H9 (cell line): ENCODE measurements around the gene PAK5. TPM values are rescaled to one million over a fixed set of nuclear protein-coding genes. Genes with fewer than 3 reads are reported as not detected.

Experiments used
- DNase-seq: peaks from one replicate; pipeline ENCODE4 v3.0.0-alpha.2; 2017
- H2AFZ ChIP-seq: one replicate; pipeline ENCODE4 v1.6.1; 2013; ENCODE audit warnings: mild to moderate bottlenecking, low read length, control low read depth, moderate library complexity
- H2AK5ac ChIP-seq: 2 replicates; pipeline ENCODE4 v1.6.1; 2013; ENCODE audit warnings: low read length, control low read depth, mixed read lengths; ENCODE audit not compliant: insufficient read length
- H2BK120ac ChIP-seq: one replicate; pipeline ENCODE4 v1.6.1; 2013; ENCODE audit warnings: low read depth, mild to moderate bottlenecking, low read length, control low read depth, inconsistent platforms; ENCODE audit not compliant: poor library complexity, severe bottlenecking
- H2BK12ac ChIP-seq: 2 replicates; pipeline ENCODE4 v1.6.1; 2013; ENCODE audit warnings: low read length, control low read depth, mixed read lengths, low read depth; ENCODE audit not compliant: insufficient read length
- H2BK15ac ChIP-seq: 2 replicates; pipeline ENCODE4 v1.6.1; 2013; ENCODE audit warnings: low read depth, low read length, control low read depth
- H2BK20ac ChIP-seq: one replicate; pipeline ENCODE4 v1.6.1; 2013; ENCODE audit warnings: low read depth, mild to moderate bottlenecking, low read length, control low read depth, inconsistent platforms; ENCODE audit not compliant: poor library complexity, severe bottlenecking
- H2BK5ac ChIP-seq: 2 replicates; pipeline ENCODE4 v1.6.1; 2013; ENCODE audit warnings: low read length, control low read depth, mixed read lengths; ENCODE audit not compliant: insufficient read length
- H3K14ac ChIP-seq: 2 replicates; pipeline ENCODE4 v1.6.1; 2013; ENCODE audit warnings: low read length, control low read depth; ENCODE audit not compliant: insufficient read depth
- H3K18ac ChIP-seq: 2 replicates; pipeline ENCODE4 v1.6.1; 2013; ENCODE audit warnings: low read depth, mild to moderate bottlenecking, mixed read lengths, low read length, control low read depth; ENCODE audit not compliant: insufficient read length
- H3K23ac ChIP-seq: 2 replicates; pipeline ENCODE4 v1.6.1; 2013; ENCODE audit warnings: low read length, control low read depth, mixed read lengths, low read depth; ENCODE audit not compliant: insufficient read length
- H3K23me2 ChIP-seq: 2 replicates; pipeline ENCODE4 v1.6.1; 2013; ENCODE audit warnings: low read depth, mild to moderate bottlenecking, mixed read lengths, low read length, control low read depth; ENCODE audit not compliant: insufficient read length, poor library complexity, severe bottlenecking
- H3K27ac ChIP-seq: 2 replicates; pipeline ENCODE4 v1.5.1; 2013; ENCODE audit warnings: low read length, control low read depth, mixed read lengths, low read depth; ENCODE audit not compliant: insufficient read length
- H3K27me3 ChIP-seq: 2 replicates; pipeline ENCODE4 v1.6.1; 2013; ENCODE audit warnings: low read length, control low read depth, inconsistent platforms; ENCODE audit not compliant: insufficient read depth
- H3K4ac ChIP-seq: 2 replicates; pipeline ENCODE4 v1.6.1; 2013; ENCODE audit warnings: low read depth, mild to moderate bottlenecking, control low read depth, inconsistent platforms, low read length, moderate library complexity
- H3K4me1 ChIP-seq: 2 replicates; pipeline ENCODE4 v1.6.1; 2013; ENCODE audit warnings: low read length, control low read depth, inconsistent platforms; ENCODE audit not compliant: insufficient read depth
- H3K4me2 ChIP-seq: 2 replicates; pipeline ENCODE4 v1.6.1; 2013; ENCODE audit warnings: low read length, control low read depth, mixed read lengths; ENCODE audit not compliant: insufficient read length, insufficient read depth
- H3K56ac ChIP-seq: 2 replicates; pipeline ENCODE4 v1.6.1; 2013; ENCODE audit warnings: low read depth, mild to moderate bottlenecking, mixed read lengths, low read length, control low read depth; ENCODE audit not compliant: insufficient read length
- H3K79me1 ChIP-seq: 2 replicates; pipeline ENCODE4 v1.6.1; 2013; ENCODE audit warnings: low read depth, mild to moderate bottlenecking, moderate library complexity, low read length, control low read depth, inconsistent platforms; ENCODE audit not compliant: insufficient read depth, poor library complexity, severe bottlenecking
- H3K79me2 ChIP-seq: 2 replicates; pipeline ENCODE4 v1.6.1; 2013; ENCODE audit warnings: low read length, control low read depth, inconsistent platforms; ENCODE audit not compliant: insufficient read depth
- H3K9ac ChIP-seq: 2 replicates; pipeline ENCODE4 v1.6.1; 2013; ENCODE audit warnings: low read length, control low read depth, mixed read lengths; ENCODE audit not compliant: insufficient read length; ENCODE audit errors: extremely low read depth
- H3K9me3 ChIP-seq: one replicate; pipeline ENCODE4 v1.6.1; 2013; ENCODE audit warnings: low read depth, low read length, inconsistent platforms; ENCODE audit not compliant: control insufficient read depth
- H3T11ph ChIP-seq: one replicate; pipeline ENCODE4 v1.6.1; 2013; ENCODE audit warnings: mild to moderate bottlenecking, low read length, control low read depth, inconsistent platforms
- H4K20me1 ChIP-seq: one replicate; pipeline ENCODE4 v1.6.1; 2013; ENCODE audit not compliant: control insufficient read depth, insufficient read length, insufficient read depth
- H4K5ac ChIP-seq: 2 replicates; pipeline ENCODE4 v1.6.1; 2013; ENCODE audit warnings: low read depth, mild to moderate bottlenecking, mixed read lengths, low read length, control low read depth; ENCODE audit not compliant: insufficient read length
- H4K8ac ChIP-seq: replicated peaks from 2 replicates; pipeline ENCODE4 v1.6.1; 2013; ENCODE audit warnings: low read length, control low read depth, mixed read lengths, low read depth; ENCODE audit not compliant: insufficient read length
- H4K91ac ChIP-seq: 2 replicates; pipeline ENCODE4 v1.6.1; 2013; ENCODE audit warnings: low read depth, mild to moderate bottlenecking, moderate library complexity, mixed read lengths, low read length, control low read depth; ENCODE audit not compliant: insufficient read length
- H3K27ac Mint-ChIP-seq, 3 experiments: 2 replicates in 2 of 3; 3 replicates in 1 of 3; pipeline ENCODE4 v1.8.0; 2020 to 2021; ENCODE audit warnings: mixed read lengths in 3 of 3, mild to moderate bottlenecking in 1 of 3, moderate library complexity in 1 of 3
- H3K27me3 Mint-ChIP-seq: 2 replicates; pipeline ENCODE4 v1.8.0; 2021; ENCODE audit warnings: low read depth, mild to moderate bottlenecking, moderate library complexity, mixed read lengths
- H3K36me3 Mint-ChIP-seq, 3 experiments: 2 replicates in 2 of 3; 3 replicates in 1 of 3; pipeline ENCODE4 v1.8.0; 2020 to 2021; ENCODE audit warnings: low read depth in 3 of 3, mixed read lengths in 3 of 3; ENCODE audit not compliant: insufficient read depth in 1 of 3
- H3K4me1 Mint-ChIP-seq, 2 experiments: 2 replicates each; pipeline ENCODE4 v1.8.0; 2020; ENCODE audit warnings: mixed read lengths in 2 of 2
- H3K4me3 Mint-ChIP-seq, 2 experiments: 2 replicates in 1 of 2; 3 replicates in 1 of 2; pipeline ENCODE4 v1.8.0; 2020 to 2021; ENCODE audit warnings: mild to moderate bottlenecking in 2 of 2, mixed read lengths in 2 of 2, moderate library complexity in 1 of 2
- H3K9me3 Mint-ChIP-seq, 2 experiments: 2 replicates in 1 of 2; 3 replicates in 1 of 2; pipeline ENCODE4 v1.8.0; 2020; ENCODE audit warnings: mild to moderate bottlenecking in 2 of 2, mixed read lengths in 2 of 2, moderate library complexity in 1 of 2
- total RNA-seq: library from RNA; stranded (reverse); gene quantifications from 2 replicates; pipeline ENCODE4 v1.2.1, GENCODE V29; 2021
- TF ChIP-seq, protein P1 (sequence below): fragments of 200-600 bp; sonication (generic); conservative IDR thresholded peaks from 3 replicates; pipeline ENCODE4 v1.8.0; 2021; ENCODE audit warnings: antibody characterized with exemption, mild to moderate bottlenecking

PAK5 gene
- total RNA-seq, 1 experiment from 2014 or later = 0.20 TPM

DNA sequence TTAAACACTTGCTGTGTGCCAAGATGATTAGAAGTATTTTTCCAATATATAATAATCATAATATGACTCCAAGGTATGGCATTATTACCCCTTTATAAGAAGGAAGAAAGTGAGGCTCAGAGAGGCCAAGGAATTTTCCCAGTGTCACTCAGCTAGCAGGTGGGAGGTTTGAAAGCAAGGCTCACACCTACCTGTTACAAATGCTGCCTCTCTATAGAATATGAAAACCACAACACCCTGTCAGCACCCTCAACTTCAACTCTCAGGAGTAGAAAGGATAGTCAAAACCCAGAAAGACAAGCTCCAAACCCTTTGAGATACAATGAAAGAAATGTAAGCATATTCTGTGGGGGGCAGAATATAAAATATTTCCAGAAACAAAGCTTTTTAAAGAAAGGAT is 247.8 kb downstream of the PAK5 start:
- Histone ChIP-seq H4K5ac (no peak overlapping the region), H3K79me2 (no peaks in the 10 kb centered on the region), H2AK5ac (no peak overlapping the region), H2BK12ac (no peak overlapping the region), H3K4me2 (no peak overlapping the region), H3K4me1 (no peaks in the 10 kb centered on the region), H3T11ph (no peak overlapping the region), H3K9ac (no peak overlapping the region), H3K79me1 (no peaks in the 10 kb centered on the region), H2BK5ac (no peak overlapping the region), H2BK20ac (no peak overlapping the region), H3K9me3 (no peaks in the 10 kb centered on the region), H3K27ac (no peak overlapping the region), H2BK120ac (no peak overlapping the region), H3K23ac (no peak overlapping the region), H3K14ac (no peak overlapping the region), H4K20me1 (no peaks in the 10 kb centered on the region), H3K27me3 (no peaks in the 10 kb centered on the region), H4K91ac (no peak overlapping the region), H3K4ac (no peak overlapping the region), H3K23me2 (no peaks in the 10 kb centered on the region), H2BK15ac (no peak overlapping the region), H4K8ac (no peak overlapping the region), H3K56ac (no peak overlapping the region), H3K18ac (no peak overlapping the region), H2AFZ (no peak overlapping the region)
- no peak overlapping the region for H3K27ac Mint-ChIP-seq
- TF ChIP-seq, protein P1, sequence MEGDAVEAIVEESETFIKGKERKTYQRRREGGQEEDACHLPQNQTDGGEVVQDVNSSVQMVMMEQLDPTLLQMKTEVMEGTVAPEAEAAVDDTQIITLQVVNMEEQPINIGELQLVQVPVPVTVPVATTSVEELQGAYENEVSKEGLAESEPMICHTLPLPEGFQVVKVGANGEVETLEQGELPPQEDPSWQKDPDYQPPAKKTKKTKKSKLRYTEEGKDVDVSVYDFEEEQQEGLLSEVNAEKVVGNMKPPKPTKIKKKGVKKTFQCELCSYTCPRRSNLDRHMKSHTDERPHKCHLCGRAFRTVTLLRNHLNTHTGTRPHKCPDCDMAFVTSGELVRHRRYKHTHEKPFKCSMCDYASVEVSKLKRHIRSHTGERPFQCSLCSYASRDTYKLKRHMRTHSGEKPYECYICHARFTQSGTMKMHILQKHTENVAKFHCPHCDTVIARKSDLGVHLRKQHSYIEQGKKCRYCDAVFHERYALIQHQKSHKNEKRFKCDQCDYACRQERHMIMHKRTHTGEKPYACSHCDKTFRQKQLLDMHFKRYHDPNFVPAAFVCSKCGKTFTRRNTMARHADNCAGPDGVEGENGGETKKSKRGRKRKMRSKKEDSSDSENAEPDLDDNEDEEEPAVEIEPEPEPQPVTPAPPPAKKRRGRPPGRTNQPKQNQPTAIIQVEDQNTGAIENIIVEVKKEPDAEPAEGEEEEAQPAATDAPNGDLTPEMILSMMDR = no peak
- no peak for DNase-seq
- H3K4me1 Mint-ChIP-seq = no peaks in the 10 kb centered on the region
- no peaks in the 10 kb centered on the region for H3K36me3 Mint-ChIP-seq
- no peaks in the 10 kb centered on the region for H3K9me3 Mint-ChIP-seq
- H3K4me3 Mint-ChIP-seq = no peak overlapping the region
- H3K27me3 Mint-ChIP-seq = no peaks in the 10 kb centered on the region
